Thyroid gland (tissue), 4 donors: ENCODE results near the gene CPLANE2.

ENCODE experiments used
- CTCF ChIP-seq, 6 experiments: fragments of 200-600 bp in 3 of 6; fragments of 450-650 bp in 3 of 6; sonication (generic) in 3 of 6; IDR thresholded peaks; one replicate each; pipeline ENCODE4 v1.5.1; 2016 to 2019; ENCODE audit warnings: antibody characterized with exemption in 6 of 6, mild to moderate bottlenecking in 2 of 6, inconsistent platforms in 1 of 6, moderate library complexity in 1 of 6
- POLR2A ChIP-seq, 2 donors: fragments of 450-650 bp; IDR thresholded peaks; one replicate each; pipeline ENCODE4 v1.6.1; 2017; ENCODE audit warnings: antibody characterized with exemption in 2 of 2, mild to moderate bottlenecking in 2 of 2, moderate library complexity in 1 of 2

DNA sequence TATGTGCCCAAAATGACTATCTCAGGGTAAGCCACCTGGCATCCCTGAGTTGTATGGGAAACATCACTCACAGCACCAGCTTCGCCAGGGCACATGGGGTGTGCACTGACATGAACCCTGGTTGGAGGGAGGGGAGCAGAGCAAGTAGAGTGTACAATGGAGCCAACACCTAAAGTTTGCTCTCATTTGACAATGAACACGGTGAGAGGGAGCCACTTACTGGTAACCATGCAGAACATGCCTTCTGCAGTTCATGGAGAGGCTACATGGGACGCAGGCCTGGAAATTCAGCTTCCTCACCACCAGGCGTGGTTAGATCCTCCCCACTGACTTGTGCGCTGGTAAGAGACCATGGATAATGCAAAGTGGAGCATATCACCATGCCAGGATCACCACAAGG lies 10.0 kb upstream of the CPLANE2 start:
- TF ChIP-seq CTCF (IDR thresholded peaks at IDR 0.05) (no peak), POLR2A (IDR thresholded peaks at IDR 0.05) (no peak)
